Inflammatory macrophage treated with lipopolysaccharide for 1 hour (primary cell): ENCODE measurements around the gene FXYD2.
"Not testable (repeated sequence)": the region's sequence is repeated elsewhere in the genome, so short reads cannot be mapped to it uniquely, and the experiment has no call there.

ENCODE experiments used
- DNase-seq, 2 donors: peaks; one replicate each; pipeline ENCODE4 v3.0.0-alpha.2; 2020 to 2022

Gene FXYD2

GRCh38 chr11:117824571-117825537, at the start of gene FXYD2:
FXYD2 (minus strand) TSS chr11:117824744; CDS start chr11:117824678, 66 bp downstream.
- peak; percentile 60 to 66 for DNase-seq

DNA sequence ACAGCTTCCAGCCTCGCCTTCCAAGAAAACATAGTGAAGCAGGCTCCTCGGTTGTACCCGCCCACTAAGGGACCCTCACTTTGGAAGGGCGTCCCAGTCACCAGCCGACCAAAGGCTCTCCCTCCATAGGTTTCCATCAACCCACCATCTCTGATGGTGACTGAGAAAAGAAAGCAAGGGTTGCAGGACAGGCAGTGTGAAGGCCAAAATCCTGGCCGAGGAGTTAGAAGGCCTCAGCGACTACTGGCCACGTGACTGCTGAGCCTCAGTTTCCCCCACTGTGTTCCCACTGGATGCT, 49.2 kb upstream of the FXYD2 start:
- no peak for DNase-seq

DNA sequence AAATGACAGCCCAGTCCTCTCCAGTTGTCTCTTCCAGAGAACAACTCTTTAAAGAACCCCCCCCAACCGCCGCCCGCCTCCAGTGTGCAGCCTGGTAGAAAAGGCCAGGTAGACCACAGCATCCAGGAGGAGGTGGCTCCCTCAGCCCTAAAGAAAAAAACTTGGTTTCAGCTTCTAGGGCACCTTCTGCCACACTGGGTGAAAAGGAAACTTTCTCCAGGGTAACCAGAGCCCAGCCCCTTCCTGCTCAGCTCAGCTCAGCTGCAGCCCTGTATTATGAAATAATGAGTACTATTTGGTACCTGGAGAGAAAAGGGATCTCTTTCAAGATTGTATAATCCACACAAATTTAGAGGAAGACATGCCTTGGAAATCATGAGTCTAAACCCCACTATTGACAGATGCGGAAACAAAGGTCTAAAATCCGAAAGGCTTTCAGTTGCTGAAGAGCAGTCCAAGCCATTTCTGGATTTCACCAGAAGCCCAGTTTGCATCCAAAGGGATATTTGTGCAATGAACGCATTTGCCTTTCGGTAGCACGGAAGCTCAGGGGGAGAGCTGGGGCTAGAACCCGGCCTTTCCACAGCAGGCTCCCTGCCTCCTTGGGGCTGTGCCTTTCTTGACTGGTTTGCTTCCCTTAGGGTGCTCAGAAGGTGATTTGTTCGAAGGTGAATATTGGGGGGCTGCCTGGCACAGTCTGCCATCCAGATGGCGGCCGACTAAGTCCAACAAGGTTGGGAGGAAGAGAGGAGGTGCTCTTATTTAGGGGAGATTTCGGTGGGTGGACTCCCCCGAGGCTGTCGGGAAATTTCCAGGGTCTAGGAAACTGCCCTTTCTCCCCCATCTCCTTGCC, 48.7 kb upstream of the FXYD2 start:
- no peak for DNase-seq

- DNase-seq, result no peak
Observed at GRCh38 chr11:117872420-117872961, 47.9 kb upstream of the FXYD2 start.

GRCh38 chr11:117871784-117872183, 47.2 kb upstream of the FXYD2 start:
- no peak for DNase-seq

GRCh38 chr11:117871160-117871559, 46.6 kb upstream of the FXYD2 start:
- no peak for DNase-seq

GRCh38 chr11:117870103-117870952, 45.8 kb upstream of the FXYD2 start:
- DNase-seq, result no peak

- no peak for DNase-seq
Observed at GRCh38 chr11:117869604-117870003, 45.1 kb upstream of the FXYD2 start.

GRCh38 chr11:117868815-117869561, 44.4 kb upstream of the FXYD2 start:
- no peak for DNase-seq

DNA sequence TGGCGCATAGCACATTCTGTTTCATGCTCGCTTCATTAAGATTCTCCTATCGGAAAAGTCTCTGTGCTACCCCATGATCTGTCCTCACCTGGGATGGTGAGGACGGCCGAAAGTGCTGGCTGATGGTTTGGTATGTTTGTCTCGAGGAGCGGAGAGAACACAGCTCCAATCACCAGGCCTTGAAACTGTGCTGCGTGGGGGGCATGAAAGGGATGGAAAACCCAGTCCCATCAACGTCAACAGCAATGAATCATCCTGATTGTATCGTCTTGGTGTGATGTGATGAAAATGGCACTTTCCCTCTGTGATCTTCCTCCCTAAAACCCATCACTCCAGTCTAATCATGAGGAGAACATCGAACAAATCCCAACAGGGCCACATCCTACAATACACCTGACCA, 43.5 kb upstream of the FXYD2 start:
- no peak for DNase-seq

DNA sequence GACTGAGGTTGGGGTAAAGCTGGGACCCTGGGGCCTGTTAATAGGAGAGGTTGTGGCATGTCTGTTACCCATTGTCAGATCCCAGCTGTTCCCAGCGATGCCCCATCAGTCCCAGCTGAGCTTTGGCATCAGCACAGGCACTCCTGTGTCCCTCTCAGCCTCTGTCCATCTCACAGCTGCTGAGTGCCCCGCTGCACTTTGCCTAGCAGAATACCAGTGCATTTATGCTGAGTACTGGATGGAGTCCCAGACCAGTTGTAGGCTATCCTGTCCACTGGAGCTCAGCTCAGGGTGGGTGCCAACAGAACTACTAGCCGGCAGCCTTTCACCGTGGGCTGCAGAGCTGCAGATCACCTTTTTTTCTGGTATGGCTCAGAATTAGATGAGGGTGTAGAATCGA, 42.0 kb upstream of the FXYD2 start:
- no peak for DNase-seq

DNA sequence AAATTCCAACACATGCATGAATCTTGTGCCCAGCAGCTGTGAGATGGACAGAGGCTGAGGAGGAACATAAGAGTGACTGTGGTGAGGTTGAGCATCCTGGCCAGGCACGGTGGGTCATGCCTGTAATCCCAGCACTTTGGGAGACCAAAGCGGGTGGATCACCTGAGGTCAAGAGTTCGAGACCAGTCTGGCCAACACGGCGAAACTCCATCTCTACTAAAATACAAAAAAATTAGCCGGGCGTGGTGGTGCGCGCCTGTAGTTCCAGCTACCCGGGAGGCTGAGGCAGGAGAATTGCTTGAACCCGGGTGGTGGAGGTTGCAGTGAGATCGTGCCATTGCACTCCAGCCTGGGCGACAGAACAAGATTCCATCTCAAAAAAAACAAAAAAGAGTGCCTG, 41.0 kb upstream of the FXYD2 start:
- not testable (repeated sequence) for DNase-seq

GRCh38 chr11:117863383-117863782, 38.8 kb upstream of the FXYD2 start:
- DNase-seq, result no peak

DNA sequence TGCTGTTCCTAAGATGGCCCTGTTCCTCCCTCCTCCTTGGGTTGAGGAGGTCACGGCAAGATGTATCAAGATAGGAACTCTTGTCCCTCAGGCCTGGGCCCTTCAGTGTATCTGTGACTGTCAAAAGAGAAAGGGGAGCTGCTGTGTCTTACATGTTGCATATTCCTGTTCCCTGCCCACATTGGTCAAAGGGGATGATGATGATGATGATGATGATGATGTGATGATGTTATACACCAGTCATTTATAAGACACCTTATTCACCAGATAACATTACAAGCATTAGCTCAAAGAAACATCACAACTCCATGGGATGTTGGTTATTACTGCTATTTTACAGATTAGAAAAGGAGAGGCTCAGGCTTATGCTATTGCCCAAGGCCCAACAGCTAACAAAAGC, 38.2 kb upstream of the FXYD2 start:
- DNase-seq, result no peak

DNA sequence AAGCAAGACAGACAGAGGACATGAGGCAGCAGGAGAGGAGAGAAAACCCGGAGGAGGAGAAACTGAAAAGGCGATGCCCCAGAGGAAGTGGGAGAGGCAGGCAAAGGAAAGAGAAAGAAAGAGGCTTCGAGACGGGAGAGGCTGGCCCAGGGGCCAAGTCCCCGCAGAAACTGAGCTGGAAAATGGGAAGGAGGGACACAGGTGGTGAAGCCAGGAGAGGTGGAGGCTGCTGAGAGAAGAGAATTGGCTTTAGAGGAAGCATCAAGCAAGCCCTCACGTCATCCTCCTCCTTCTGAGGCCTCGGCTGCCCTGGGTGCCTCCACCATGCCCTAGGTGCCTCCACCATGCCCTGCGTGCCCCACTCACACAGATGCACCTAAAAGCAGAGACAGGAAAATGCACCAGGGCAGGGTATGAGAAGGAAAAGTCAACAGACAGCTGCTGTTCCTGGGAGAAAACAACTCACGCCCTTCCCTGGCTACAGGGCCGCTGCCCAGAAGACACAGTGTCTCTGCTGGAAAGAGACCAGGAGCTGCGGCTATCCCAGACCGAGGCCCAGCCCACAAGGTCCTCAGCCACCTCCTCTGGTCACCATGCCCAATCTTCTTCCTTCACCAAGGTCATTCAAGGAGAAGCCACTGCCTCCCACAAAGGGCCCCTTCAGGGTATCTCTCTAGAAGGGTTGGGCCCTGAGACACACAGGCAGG, 37.6 kb upstream of the FXYD2 start:
- DNase-seq, result no peak

DNA sequence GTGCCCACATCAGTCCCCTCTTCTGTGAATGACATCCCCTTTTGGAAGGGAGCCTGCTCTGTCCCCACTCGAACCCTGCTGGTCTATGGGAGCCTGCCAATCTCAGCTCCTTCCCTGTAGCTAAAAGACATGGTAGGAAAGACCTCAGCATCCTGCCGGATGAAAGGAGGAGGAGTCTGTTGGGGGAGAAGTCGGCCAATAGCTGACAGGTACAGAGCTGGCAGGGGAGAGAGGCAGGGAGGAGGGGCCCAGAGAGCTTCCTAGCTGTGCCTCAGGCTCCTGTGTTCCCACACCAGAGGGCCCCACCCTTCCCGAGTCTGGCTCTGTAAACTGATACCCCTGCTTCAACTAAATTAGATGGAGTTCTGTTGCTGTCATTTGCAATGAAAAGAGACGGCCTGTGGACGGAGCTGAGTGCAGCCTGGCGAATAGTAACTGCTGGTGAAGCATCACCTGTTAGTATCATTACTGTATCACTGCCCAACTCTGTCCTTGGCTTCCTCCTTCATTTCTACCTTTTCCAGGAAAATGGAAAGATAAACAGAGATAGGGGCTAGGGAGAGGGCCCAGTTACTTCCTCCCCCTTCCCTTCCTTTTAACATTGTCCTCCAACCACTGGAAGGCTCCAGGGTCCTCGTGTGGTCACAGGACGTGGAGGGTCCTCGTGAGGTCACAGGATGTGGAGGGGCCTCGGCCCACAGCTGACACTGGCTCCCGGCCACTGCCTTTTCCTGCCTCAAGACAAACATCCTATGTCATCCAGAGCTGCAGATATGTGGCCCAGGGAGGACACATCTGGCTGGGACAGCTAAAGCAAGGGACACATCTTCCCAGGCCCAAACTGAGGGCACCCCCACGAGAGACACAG, 36.8 kb upstream of the FXYD2 start:
- no peak for DNase-seq

DNA sequence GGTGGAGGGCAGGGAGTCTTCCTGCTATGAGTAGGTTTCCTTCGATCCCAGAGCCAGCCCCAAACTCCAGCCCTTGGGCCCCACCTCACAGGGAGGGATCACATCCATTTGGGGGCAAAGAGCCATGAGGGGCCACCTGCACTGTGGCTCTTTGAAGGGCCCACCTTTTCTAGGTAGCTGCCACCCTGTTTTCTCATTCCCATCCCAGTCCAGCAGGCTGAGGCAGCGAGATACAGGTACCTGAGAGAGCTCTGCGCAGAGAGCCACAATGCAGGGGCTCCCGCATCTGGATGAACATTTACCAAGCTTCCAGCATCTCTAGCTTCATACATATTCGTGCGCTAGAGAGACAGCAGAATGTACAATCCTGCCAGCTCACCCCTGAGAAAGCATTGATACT, 35.6 kb upstream of the FXYD2 start:
- DNase-seq, result no peak

DNA sequence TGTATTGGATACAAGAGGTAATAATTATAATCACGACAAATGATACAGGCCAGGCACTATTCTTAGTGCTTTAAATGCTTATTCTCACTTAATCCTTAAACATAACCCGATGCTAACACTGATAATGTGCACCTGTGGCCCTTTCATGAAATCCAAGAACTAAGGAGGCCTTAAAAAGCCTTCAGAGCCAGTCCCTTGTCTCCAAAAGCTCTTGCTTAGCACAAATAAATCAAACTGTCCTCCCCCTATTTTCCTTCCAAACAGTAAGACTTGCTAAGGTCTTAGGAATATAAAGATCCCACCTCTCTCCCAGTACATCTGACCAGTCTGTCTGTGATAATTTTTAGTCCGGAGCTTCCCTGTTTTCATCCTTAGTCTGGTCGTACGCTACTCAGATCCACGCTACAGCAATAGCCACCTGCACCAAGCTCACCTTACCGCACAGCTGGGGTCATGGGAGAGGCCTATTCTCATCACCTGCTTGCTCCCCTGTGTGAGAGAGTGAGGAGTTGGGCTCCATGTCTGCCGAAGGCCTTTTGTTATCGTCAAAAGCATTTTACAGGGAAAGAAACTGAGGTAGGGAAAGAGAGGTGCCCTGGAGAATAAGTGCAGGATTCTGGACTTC, 35.1 kb upstream of the FXYD2 start:
- no peak for DNase-seq

GRCh38 chr11:117859061-117859460, 34.5 kb upstream of the FXYD2 start:
- no peak for DNase-seq
